ENCODE data around the gene SPAG16.

GRCh38 chr2:213235741-213236140 lies 48.5 kb upstream of the SPAG16 start:
- TF ChIP-seq GATA2 (IDR thresholded peaks at IDR 0.05; ENCODE audit: low read depth, low read length): no peak
- no peak for TF ChIP-seq GATA3 (IDR thresholded peaks at IDR 0.05; ENCODE audit: low read depth, low read length)

All from SH-SY5Y (cell line).